ENCODE data around the gene ANO1. TPM values are rescaled to one million over a fixed set of nuclear protein-coding genes. Genes with fewer than 3 reads are reported as not detected.

ANO1 gene
- total RNA-seq, 4 donors from 2014 or later, result 22.5 to 57.6 (median 41.4) TPM

DNA sequence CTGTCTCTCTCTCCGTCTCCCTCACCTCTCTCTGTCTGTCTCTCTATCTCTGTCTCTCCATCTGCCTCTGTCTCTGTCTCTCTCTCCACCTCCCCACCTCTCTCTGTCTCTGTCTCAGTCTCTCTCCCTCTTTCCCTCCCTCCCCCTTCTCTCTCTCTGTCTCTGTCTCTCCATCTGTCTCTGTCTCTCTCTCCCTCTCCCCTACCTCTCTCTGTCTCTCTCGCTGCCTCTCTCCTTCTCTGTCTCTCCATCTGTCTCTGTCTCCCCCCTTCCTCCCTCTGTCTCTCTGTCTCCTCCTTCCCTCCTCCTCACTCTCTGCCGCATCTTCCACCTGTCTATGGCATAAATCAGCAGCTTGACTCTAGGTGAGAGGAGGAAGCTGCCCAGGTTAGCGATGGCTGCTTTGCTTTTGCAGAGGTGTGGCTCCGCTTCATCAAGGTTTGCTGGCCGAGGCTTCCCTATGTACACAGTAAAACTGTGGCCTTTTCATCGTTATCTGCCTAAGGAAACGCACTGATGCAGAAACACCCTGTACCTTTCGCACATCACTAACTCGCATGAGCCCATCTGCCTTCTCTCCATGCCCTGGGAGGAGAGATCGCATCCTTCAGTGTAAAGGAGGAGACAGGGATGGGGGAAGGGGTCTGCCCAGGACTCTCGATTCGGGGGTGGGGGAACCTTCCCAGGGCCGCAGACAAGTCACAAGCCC, 44.5 kb downstream of the ANO1 start:
- no peak for ATAC-seq
- H3K27ac ChIP-seq, result no peak overlapping the region
- no peak for TF ChIP-seq EP300 (IDR thresholded peaks at IDR 0.05)
- TF ChIP-seq POLR2AphosphoS5 (IDR thresholded peaks at IDR 0.05), result no peak
- TF ChIP-seq CTCF (IDR thresholded peaks at IDR 0.05), result no peak
- no peak for TF ChIP-seq POLR2A (IDR thresholded peaks at IDR 0.05)
- no peaks in the 10 kb centered on the region for H3K4me1 ChIP-seq
- H3K27me3 ChIP-seq, result peaks cover 8% of the 10 kb centered on the region
- no peak overlapping the region for H3K4me3 ChIP-seq
- H3K9me3 ChIP-seq, result no peaks in the 10 kb centered on the region
- no peaks in the 10 kb centered on the region for H3K36me3 ChIP-seq
- WGBS, 2 donors (ENCODE audit: low coverage in 1 of 2), result 73 to 88% methylated on average over 3 to 5 of the region's 14 CpGs

DNA sequence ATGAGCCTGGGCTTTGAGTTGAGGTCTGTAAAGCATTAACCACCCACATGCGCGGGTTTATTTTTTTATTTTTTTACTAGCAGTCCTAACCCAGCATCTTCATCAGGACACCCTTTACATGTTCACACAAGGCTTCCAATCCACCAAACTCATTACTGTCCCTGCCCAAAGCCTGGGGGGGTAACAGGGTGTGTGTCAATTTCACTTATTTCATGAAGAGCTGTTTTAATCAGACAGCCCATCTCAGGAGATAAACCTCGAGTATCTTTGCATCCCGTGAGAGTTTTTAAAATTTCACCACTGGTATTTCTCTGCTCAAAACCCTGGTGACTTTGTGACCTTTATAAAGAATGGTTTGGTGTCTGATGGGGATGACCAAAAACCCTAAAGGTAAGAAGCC, 45.6 kb downstream of the ANO1 start:
- Histone ChIP-seq H3K9me3 (no peaks in the 10 kb centered on the region), H3K4me3 (no peak overlapping the region), H3K27ac (no peak overlapping the region), H3K36me3 (no peaks in the 10 kb centered on the region), H3K4me1 (no peaks in the 10 kb centered on the region), H3K27me3 (peaks cover 4% of the 10 kb centered on the region)
- TF ChIP-seq EP300 (IDR thresholded peaks at IDR 0.05) (no peak), POLR2A (IDR thresholded peaks at IDR 0.05) (no peak), POLR2AphosphoS5 (IDR thresholded peaks at IDR 0.05) (no peak), CTCF (IDR thresholded peaks at IDR 0.05) (no peak)
- 67 to 78% methylated on average over 2 to 4 of the region's 4 CpGs for WGBS, 2 donors (ENCODE audit: low coverage in 1 of 2)
- ATAC-seq, result no peak

DNA sequence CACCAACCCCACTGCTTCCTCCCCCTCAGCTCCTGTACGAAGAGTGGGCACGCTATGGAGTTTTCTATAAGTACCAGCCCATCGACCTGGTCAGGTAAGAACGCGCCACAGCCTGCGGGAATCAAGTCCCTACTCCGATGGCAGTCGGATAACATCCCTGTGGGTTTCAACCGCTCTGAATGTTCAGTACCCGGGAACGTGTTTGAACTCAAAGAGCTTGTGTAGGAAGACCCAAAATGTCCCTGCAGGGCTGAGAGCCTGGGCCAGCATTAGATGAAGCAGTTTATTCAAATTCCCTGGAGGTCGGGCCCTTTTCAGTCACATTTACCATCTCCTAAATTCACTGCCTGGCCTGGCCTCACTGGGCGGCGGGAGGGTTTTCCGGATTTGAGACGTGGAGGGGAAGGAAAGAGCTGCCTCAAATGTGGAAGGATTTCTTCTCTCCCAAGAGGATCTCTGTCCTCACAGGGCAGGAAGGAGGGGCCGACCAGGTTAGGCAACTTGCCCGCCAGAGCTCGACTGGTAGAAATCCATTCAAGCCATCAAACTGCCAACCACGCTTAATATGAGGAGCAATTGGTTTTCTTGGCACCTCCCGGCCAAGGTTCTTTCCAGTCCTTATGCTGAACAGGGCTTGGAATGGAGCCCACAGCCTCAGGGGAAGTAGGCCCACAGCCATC, 46.3 kb downstream of the ANO1 start:
- Histone ChIP-seq H3K27ac (no peak overlapping the region), H3K4me3 (no peak overlapping the region)
- no peak for ATAC-seq

DNA sequence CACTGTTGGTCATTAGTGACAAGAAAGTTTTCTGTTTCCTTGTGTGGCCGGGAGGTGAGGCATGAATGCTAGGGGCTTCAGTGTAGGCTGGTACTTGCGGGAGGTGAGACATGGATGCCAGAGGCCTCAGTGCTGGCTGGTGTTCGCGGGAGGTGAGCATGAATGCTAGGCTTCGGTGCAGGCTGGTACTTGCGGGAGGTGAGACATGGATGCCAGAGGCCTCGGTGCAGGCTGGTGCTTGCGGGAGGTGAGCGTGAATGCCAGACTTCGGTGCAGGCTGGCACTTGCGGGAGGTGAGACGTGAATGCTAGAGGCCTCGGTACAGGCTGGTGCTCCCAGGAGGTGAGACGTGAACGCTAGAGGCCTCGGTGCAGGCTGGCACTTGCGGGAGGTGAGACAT, 48.4 kb downstream of the ANO1 start:
- TF ChIP-seq EP300 (IDR thresholded peaks at IDR 0.05), result no peak
- TF ChIP-seq POLR2A (IDR thresholded peaks at IDR 0.05), result no peak
- no peak for TF ChIP-seq POLR2AphosphoS5 (IDR thresholded peaks at IDR 0.05)
- no peak for TF ChIP-seq CTCF (IDR thresholded peaks at IDR 0.05)

More for the DNA sequence above, 46.3 kb downstream of the ANO1 start:
- Histone ChIP-seq H3K9me3 (no peaks in the 10 kb centered on the region), H3K4me1 (no peaks in the 10 kb centered on the region), H3K27me3 (peaks cover 4% of the 10 kb centered on the region), H3K36me3 (no peaks in the 10 kb centered on the region)
- no peak for TF ChIP-seq EP300 (IDR thresholded peaks at IDR 0.05)
- TF ChIP-seq POLR2AphosphoS5 (IDR thresholded peaks at IDR 0.05), result no peak
- whole genome bisulfite sequencing, 2 donors (ENCODE audit: low coverage in 1 of 2), result 82% methylated on average over 14 to 16 of the region's 21 CpGs

GRCh38 chr11:70127653-70128434, 49.7 kb downstream of the ANO1 start:
- no peaks in the 10 kb centered on the region for H3K27me3 ChIP-seq
- H3K27ac ChIP-seq, result no peak overlapping the region
- 49 to 60% methylated on average over 1 to 5 of the region's 6 CpGs for WGBS, 2 donors (ENCODE audit: low coverage in 1 of 2)
- no peak for TF ChIP-seq POLR2A (IDR thresholded peaks at IDR 0.05)
- TF ChIP-seq POLR2AphosphoS5 (IDR thresholded peaks at IDR 0.05), result no peak
- no peak for TF ChIP-seq EP300 (IDR thresholded peaks at IDR 0.05)
- no peak for TF ChIP-seq CTCF (IDR thresholded peaks at IDR 0.05)
- no peaks in the 10 kb centered on the region for H3K4me1 ChIP-seq
- H3K36me3 ChIP-seq, result no peaks in the 10 kb centered on the region
- no peaks in the 10 kb centered on the region for H3K9me3 ChIP-seq
- H3K4me3 ChIP-seq, result no peak overlapping the region
- no peak for ATAC-seq

More for the DNA sequence above, 48.4 kb downstream of the ANO1 start:
- Histone ChIP-seq H3K27me3 (no peaks in the 10 kb centered on the region), H3K36me3 (no peaks in the 10 kb centered on the region), H3K9me3 (no peaks in the 10 kb centered on the region), H3K4me3 (no peak overlapping the region), H3K4me1 (no peaks in the 10 kb centered on the region), H3K27ac (no peak overlapping the region)
- WGBS, 2 donors (ENCODE audit: low coverage in 1 of 2), result 81 to 85% methylated on average over 9 to 17 of the region's 17 CpGs
- no peak for ATAC-seq
